ENCODE data around the gene GNG4.
"Not testable (repeated sequence)": the region's sequence is repeated elsewhere in the genome, so short reads cannot be mapped to it uniquely, and the experiment has no call there.

Gene GNG4

GRCh38 chr1:235579891-235580290, 69.7 kb downstream of the GNG4 start:
- no peak for DNase-seq

GRCh38 chr1:235575597-235575996, 74.0 kb downstream of the GNG4 start:
- DNase-seq: no peak

- DNase-seq: no peak
Observed at GRCh38 chr1:235573880-235574279, 75.7 kb downstream of the GNG4 start.

- DNase-seq: not testable (repeated sequence)
Observed at GRCh38 chr1:235572971-235573370, 76.6 kb downstream of the GNG4 start.

GRCh38 chr1:235571482-235571881, 78.1 kb downstream of the GNG4 start:
- no peak for DNase-seq

GRCh38 chr1:235567812-235568503, 81.6 kb downstream of the GNG4 start:
- DNase-seq: no peak

- peak; percentile 79 for DNase-seq
Observed at GRCh38 chr1:235566084-235566483, 83.5 kb downstream of the GNG4 start.

GRCh38 chr1:235563513-235564061, 86.0 kb downstream of the GNG4 start:
- no peak for DNase-seq

GRCh38 chr1:235562589-235562988, 87.0 kb downstream of the GNG4 start:
- DNase-seq: no peak

GRCh38 chr1:235558621-235559169, 90.9 kb downstream of the GNG4 start:
- DNase-seq: peak; percentile 71

GRCh38 chr1:235557495-235557894, 92.1 kb downstream of the GNG4 start:
- peak; percentile 43 for DNase-seq

GRCh38 chr1:235556807-235557206, 92.8 kb downstream of the GNG4 start:
- peak; percentile 65 for DNase-seq

- peak; percentile 99 for DNase-seq
Observed at GRCh38 chr1:235553112-235553551, 96.5 kb downstream of the GNG4 start.

- peak; percentile 23 for DNase-seq
Observed at GRCh38 chr1:235552146-235552716, 97.4 kb downstream of the GNG4 start.

GRCh38 chr1:235549351-235550139, 100.0 kb downstream of the GNG4 start:
- no peak for DNase-seq

GRCh38 chr1:235546369-235547155, 103.0 kb downstream of the GNG4 start:
- not testable (repeated sequence) for DNase-seq

GRCh38 chr1:235545292-235545930, 104.2 kb downstream of the GNG4 start:
- DNase-seq: no peak

GRCh38 chr1:235542845-235543244, 106.7 kb downstream of the GNG4 start:
- DNase-seq: not testable (repeated sequence)

- DNase-seq: peak; percentile 48
Observed at GRCh38 chr1:235533476-235534168, 116.0 kb downstream of the GNG4 start.

- DNase-seq: peak; percentile 47
Observed at GRCh38 chr1:235532360-235532759, 117.2 kb downstream of the GNG4 start.

GRCh38 chr1:235527196-235527814, 122.3 kb downstream of the GNG4 start:
- no peak for DNase-seq

All from NCI-H82 (cell line).